GM12878 (cell line): ENCODE results near the gene FSHR. TPM values are rescaled to one million over a fixed set of nuclear protein-coding genes. Genes with fewer than 3 reads are reported as not detected.

Source experiments
- ATAC-seq: fragments of 200-7000 bp; cut with Tn5 transposase; 3 replicates; pipeline ENCODE4 v1.9.1; 2020; ENCODE audit warnings: mild to moderate bottlenecking, moderate library complexity
- BruUV-seq: library from RNA; stranded (reverse); fragments of 400-500 nt; replicated peaks from 2 replicates; lab custom pipeline; 2021; lab: Mats Ljungman, UMichigan
- CTCF ChIA-PET: fragments of 300-600 bp; sonication (Branson Sonifier 250); formaldehyde crosslinking; extraction: SDS; loops from one replicate; lab custom pipeline; 2021; ENCODE audit warnings: inconsistent platforms; lab: Yijun Ruan, JAX
- POLR2A ChIA-PET: fragments of 350-600 bp; formaldehyde crosslinking; extraction: SDS; loops from one replicate; lab custom pipeline; 2021; ENCODE audit warnings: inconsistent platforms; lab: Charles Lee
- RAD21 ChIA-PET: fragments of 300-600 bp; sonication (Branson Sonifier 250); formaldehyde crosslinking; loops from one replicate; lab custom pipeline; 2023; ENCODE audit warnings: antibody characterized with exemption; ENCODE audit not compliant: unreplicated experiment; lab: Charles Lee
- SMC1A ChIA-PET: fragments of 300-600 bp; sonication (Branson Sonifier 250); formaldehyde crosslinking; loops from one replicate; lab custom pipeline; 2023; ENCODE audit not compliant: unreplicated experiment, uncharacterized antibody; lab: Charles Lee
- DNase-seq: peaks from one replicate; pipeline ENCODE4 v3.0.0-alpha.2; 2011; ENCODE audit warnings: low read depth, low spot score
- FAIRE-seq: peaks from 3 replicates; lab custom pipeline; 2011; peaks lifted over from hg19 to GRCh38; lab: Jason Lieb, UNC
- H2AFZ ChIP-seq: 2 replicates; pipeline ENCODE4 v1.6.0; 2011; ENCODE audit warnings: low read depth, low read length, control low read depth; ENCODE audit not compliant: control insufficient read depth
- H3K27ac ChIP-seq: 2 replicates; pipeline ENCODE4 v1.5.1; 2011; ENCODE audit warnings: control low read depth; ENCODE audit not compliant: control insufficient read depth, insufficient read depth
- H3K27me3 ChIP-seq, 2 experiments: replicated peaks in 1 of 2; 2 replicates each; pipeline versions ENCODE4 v1.6.0 to v1.6.1; 2011; ENCODE audit warnings: low read length in 1 of 2; ENCODE audit not compliant: control insufficient read depth in 2 of 2, insufficient read depth in 2 of 2
- H3K36me3 ChIP-seq, 2 experiments: 2 replicates each; pipeline ENCODE4 v1.5.1; 2011; ENCODE audit warnings: low read length in 1 of 2; ENCODE audit not compliant: control insufficient read depth in 2 of 2, insufficient read depth in 2 of 2
- H3K4me1 ChIP-seq: 2 replicates; pipeline ENCODE4 v1.6.1; 2011; ENCODE audit warnings: mild to moderate bottlenecking, low read length, moderate library complexity, mixed read lengths; ENCODE audit not compliant: control insufficient read depth, insufficient read depth
- H3K4me2 ChIP-seq: 2 replicates; pipeline ENCODE4 v1.6.0; 2011; ENCODE audit warnings: control low read depth; ENCODE audit not compliant: control insufficient read depth, insufficient read depth
- H3K4me3 ChIP-seq: fragments of 200-600 bp; sonication (generic); 2 replicates; pipeline ENCODE4 v1.5.1; 2016
- H3K79me2 ChIP-seq: 2 replicates; pipeline ENCODE4 v1.6.0; 2011; ENCODE audit warnings: low read length; ENCODE audit not compliant: control insufficient read depth, insufficient read depth
- H3K9ac ChIP-seq: 2 replicates; pipeline ENCODE4 v1.8.0; 2011; ENCODE audit warnings: low read length, control low read depth, mixed read lengths; ENCODE audit not compliant: control insufficient read depth, insufficient read depth
- H3K9me3 ChIP-seq: replicated peaks from 3 replicates; pipeline ENCODE4 v1.5.1; 2011; ENCODE audit warnings: mild to moderate bottlenecking, low read length; ENCODE audit not compliant: control insufficient read depth, insufficient read depth
- H4K20me1 ChIP-seq: 2 replicates; pipeline ENCODE4 v1.6.0; 2011; ENCODE audit not compliant: control insufficient read depth, insufficient read depth
- CEBPB ChIP-seq, 2 experiments: fragments of 150-350 bp in 1 of 2; IDR thresholded peaks; 2 replicates each; pipeline ENCODE4 v1.6.1; 2012 to 2014; ENCODE audit warnings: low read depth in 2 of 2, low read length in 2 of 2, borderline replicate concordance in 1 of 2, inconsistent platforms in 1 of 2
- E2F8 ChIP-seq: fragments of 450-650 bp; IDR thresholded peaks from 2 replicates; pipeline ENCODE4 v1.6.1; 2018; ENCODE audit warnings: mild to moderate bottlenecking, low read depth, moderate library complexity; ENCODE audit not compliant: partially characterized antibody
- RBBP5 ChIP-seq: fragments of 200-600 bp; sonication (generic); conservative IDR thresholded peaks from 2 replicates; pipeline ENCODE4 v1.6.1; 2016
- RELB ChIP-seq: fragments of 450-650 bp; IDR thresholded peaks from 2 replicates; pipeline ENCODE4 v1.6.1; 2017; ENCODE audit warnings: low read depth, mild to moderate bottlenecking, moderate library complexity
- SREBF2 ChIP-seq: IDR thresholded peaks from 2 replicates; pipeline ENCODE4 v1.6.1; 2012; ENCODE audit warnings: mild to moderate bottlenecking, low read length
- TARDBP ChIP-seq: IDR thresholded peaks from 2 replicates; pipeline ENCODE4 v1.6.1; 2016; ENCODE audit warnings: borderline replicate concordance
- TCF12 ChIP-seq: IDR thresholded peaks from 2 replicates; pipeline ENCODE4 v1.6.1; 2011; ENCODE audit warnings: low read depth, mild to moderate bottlenecking, low read length
- TCF7 ChIP-seq: IDR thresholded peaks from 2 replicates; pipeline ENCODE4 v1.6.1; 2014; ENCODE audit warnings: antibody characterized with exemption, borderline replicate concordance
- YY1 ChIP-seq: IDR thresholded peaks from 2 replicates; pipeline ENCODE4 v1.6.1; 2011; ENCODE audit warnings: low read depth, mild to moderate bottlenecking, low read length
- ZNF24 ChIP-seq: fragments of 450-650 bp; IDR thresholded peaks from 2 replicates; pipeline ENCODE4 v1.6.1; 2017; ENCODE audit warnings: antibody characterized with exemption, mild to moderate bottlenecking
- WGBS: methylation state at CpG from one replicate; pipeline ENCODE4 v1.1.6; 2016; ENCODE audit warnings: low lambda C conversion rate; ENCODE audit not compliant: insufficient replicate concordance, insufficient coverage; ENCODE audit errors: missing lambda C conversion rate; 5-methylcytosine and 5-hydroxymethylcytosine counted together
- in situ Hi-C: fragments of 300-500 bp; cut with MboI; formaldehyde crosslinking; loops from 9 replicates; pipeline ENCODE4 v1.14.3; 2018; ENCODE audit warnings: mixed read lengths
- intact Hi-C: fragments of 100-400 bp; cut with micrococcal nuclease; formaldehyde crosslinking; loops from one replicate; pipeline ENCODE4 v1.14.2; 2022; ENCODE audit not compliant: unreplicated experiment
- polyA plus RNA-seq, 11 experiments: library from polyadenylated mRNA; depleted of rRNA in 4 of 11; unstranded in 6 of 11; stranded (reverse) in 5 of 11; fragments of >200 nt; fragmentation: Nextera tagmentation in 4 of 11; fragmentation: Illumina TruSeq in 1 of 11; extraction: Ambion mirVana in 4 of 11; extraction: Trizol in 1 of 11; gene quantifications; 1 replicate in 1 of 11; 2 replicates in 10 of 11; pipeline versions ENCODE4 v1.2.1 to v1.2.3, GENCODE V29; 2011 to 2016; ENCODE audit warnings: inconsistent platforms in 2 of 11, missing spikeins in 2 of 11, low read depth in 1 of 11
- total RNA-seq, 4 experiments: library from RNA; depleted of rRNA in 3 of 4; stranded (reverse); fragments of >200 nt in 3 of 4; fragmentation: Illumina TruSeq in 1 of 4; extraction: Trizol in 1 of 4; gene quantifications; 2 replicates each; pipeline versions ENCODE4 v1.2.1 to v1.2.3, GENCODE V29; 2013 to 2021

Gene FSHR
- total and polyA plus RNA-seq, 10 of the 15 experiments (the other 5 are each of a cell fraction or from before 2014, with no cell fraction given): not detected

GRCh38 chr2:48932667-48933066, 221.6 kb downstream of the FSHR start:
- no peaks in the 10 kb centered on the region for H3K4me1 ChIP-seq
- in situ Hi-C loops (no loop called here), intact Hi-C loops (no loop called here)
- FAIRE-seq (no peak), ATAC-seq (no peak), DNase-seq (no peak)
- 44% methylated on average over 4 of the region's 4 CpGs for WGBS
- H3K9me3 ChIP-seq: no peaks in the 10 kb centered on the region
- H3K4me2 ChIP-seq: no peak overlapping the region
- TF ChIP-seq RELB (no peak), TARDBP (no peak), RBBP5 (no peak), E2F8 (no peak), ZNF24 (no peak), YY1 (no peak), TCF7 (no peak), SREBF2 (no peak), CEBPB (IDR thresholded peaks at IDR 0.05; ENCODE audit: borderline replicate concordance in 1 of 2, low read depth in 2 of 2, low read length in 2 of 2) (no peak), TCF12 (no peak)
- H3K4me3 ChIP-seq: no peak overlapping the region
- no peak overlapping the region for H3K27ac ChIP-seq
- no peaks in the 10 kb centered on the region for H3K36me3 ChIP-seq
- no peak overlapping the region for H2AFZ ChIP-seq
- H3K79me2 ChIP-seq: no peaks in the 10 kb centered on the region
- ChIA-PET CTCF (no interaction called here), POLR2A (no interaction called here), RAD21 (no interaction called here), SMC1A (no interaction called here)
- no peaks in the 10 kb centered on the region; a peak in 1 of 4 replicates for H3K27me3 ChIP-seq
- H4K20me1 ChIP-seq: no peaks in the 10 kb centered on the region
- H3K9ac ChIP-seq: no peak overlapping the region
- BruUV-seq: no TSS peak
